Measurements from ENCODE around the gene TBK1.
"Not testable (repeated sequence)": the region's sequence is repeated elsewhere in the genome, so short reads cannot be mapped to it uniquely, and the experiment has no call there.

The TBK1 gene

GRCh38 chr12:64501486-64501885 lies 49.6 kb downstream of the TBK1 start:
- no peak overlapping the region for H3K4me3 ChIP-seq (ENCODE audit: low read length)
- TF ChIP-seq, protein P1, sequence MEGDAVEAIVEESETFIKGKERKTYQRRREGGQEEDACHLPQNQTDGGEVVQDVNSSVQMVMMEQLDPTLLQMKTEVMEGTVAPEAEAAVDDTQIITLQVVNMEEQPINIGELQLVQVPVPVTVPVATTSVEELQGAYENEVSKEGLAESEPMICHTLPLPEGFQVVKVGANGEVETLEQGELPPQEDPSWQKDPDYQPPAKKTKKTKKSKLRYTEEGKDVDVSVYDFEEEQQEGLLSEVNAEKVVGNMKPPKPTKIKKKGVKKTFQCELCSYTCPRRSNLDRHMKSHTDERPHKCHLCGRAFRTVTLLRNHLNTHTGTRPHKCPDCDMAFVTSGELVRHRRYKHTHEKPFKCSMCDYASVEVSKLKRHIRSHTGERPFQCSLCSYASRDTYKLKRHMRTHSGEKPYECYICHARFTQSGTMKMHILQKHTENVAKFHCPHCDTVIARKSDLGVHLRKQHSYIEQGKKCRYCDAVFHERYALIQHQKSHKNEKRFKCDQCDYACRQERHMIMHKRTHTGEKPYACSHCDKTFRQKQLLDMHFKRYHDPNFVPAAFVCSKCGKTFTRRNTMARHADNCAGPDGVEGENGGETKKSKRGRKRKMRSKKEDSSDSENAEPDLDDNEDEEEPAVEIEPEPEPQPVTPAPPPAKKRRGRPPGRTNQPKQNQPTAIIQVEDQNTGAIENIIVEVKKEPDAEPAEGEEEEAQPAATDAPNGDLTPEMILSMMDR (IDR thresholded peaks at IDR 0.05; ENCODE audit: insufficient read depth, low read depth, low read length, missing control alignments): no peak
- DNase-seq (ENCODE audit: low read depth): no peak

DNA sequence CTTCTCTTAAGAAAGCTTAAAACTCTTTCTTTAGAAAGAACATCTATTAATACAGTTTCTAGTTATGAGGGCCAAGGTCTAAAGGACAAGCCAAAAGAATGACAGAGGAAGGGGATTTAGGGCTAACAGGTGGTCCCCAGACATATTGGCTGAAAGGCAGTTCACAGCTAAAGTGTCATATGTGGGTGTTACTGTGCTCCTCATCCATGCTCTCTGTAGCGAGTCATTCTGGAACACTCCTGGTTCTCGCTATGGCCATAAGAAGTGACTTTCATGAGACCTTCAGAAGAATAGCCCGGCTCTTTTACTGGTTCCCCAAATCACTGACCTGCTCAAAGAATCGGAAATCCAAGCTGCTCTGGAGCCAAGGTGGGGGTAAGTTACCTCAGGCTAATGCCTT lies 55.0 kb downstream of the TBK1 start:
- TF ChIP-seq, protein P1 (IDR thresholded peaks at IDR 0.05; ENCODE audit: insufficient read depth, low read depth, low read length, missing control alignments): no peak
- no peak for DNase-seq (ENCODE audit: low read depth)

DNA sequence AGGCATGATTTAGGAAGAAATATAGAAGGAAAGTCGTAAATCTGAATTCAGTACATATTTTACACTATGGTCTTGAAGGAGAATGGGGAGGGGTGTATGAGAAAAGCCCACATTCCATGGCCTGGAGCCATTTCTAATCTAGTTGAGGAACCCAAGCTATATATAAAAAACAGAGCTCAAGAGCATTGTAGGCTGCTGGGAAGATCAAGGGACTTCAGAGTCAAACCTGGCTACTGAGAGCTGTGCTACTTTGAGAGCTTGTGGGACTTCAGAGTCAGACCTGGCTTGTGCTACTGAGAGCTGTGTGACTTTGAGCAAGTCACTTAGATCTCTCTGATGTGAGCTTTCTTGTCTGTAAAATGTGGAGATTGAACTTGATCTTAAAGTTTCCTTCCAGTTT lies 58.7 kb downstream of the TBK1 start:
- H3K4me3 ChIP-seq (ENCODE audit: low read length): no peak overlapping the region
- no peak for DNase-seq (ENCODE audit: low read depth)
- TF ChIP-seq, protein P1 (IDR thresholded peaks at IDR 0.05; ENCODE audit: insufficient read depth, low read depth, low read length, missing control alignments): no peak

More for the DNA sequence above, 55.0 kb downstream of the TBK1 start:
- H3K4me3 ChIP-seq (ENCODE audit: low read length): no peak overlapping the region

DNA sequence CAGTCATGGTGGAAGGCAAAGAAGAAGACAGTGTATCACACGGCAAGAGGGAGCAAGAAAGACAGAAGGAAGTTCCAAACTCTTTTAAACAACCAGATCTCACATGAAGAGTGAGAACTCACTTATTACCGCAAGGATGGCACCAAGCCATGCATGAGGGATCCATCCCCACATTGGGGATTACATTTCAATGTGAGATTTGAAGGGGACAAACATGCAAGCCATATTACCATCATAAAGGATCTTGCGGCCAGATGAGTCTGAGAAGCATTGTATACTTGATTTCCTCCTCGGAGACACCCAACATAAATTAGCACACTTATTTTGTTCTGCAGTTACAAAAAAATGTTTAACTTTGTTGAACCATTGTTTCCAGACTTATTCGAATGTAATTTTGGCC lies 66.5 kb downstream of the TBK1 start:
- TF ChIP-seq, protein P1 (IDR thresholded peaks at IDR 0.05; ENCODE audit: insufficient read depth, low read depth, low read length, missing control alignments): no peak
- no peak overlapping the region for H3K4me3 ChIP-seq (ENCODE audit: low read length)
- no peak for DNase-seq (ENCODE audit: low read depth)

- no peak for DNase-seq (ENCODE audit: low read depth)
- no peak overlapping the region for H3K4me3 ChIP-seq (ENCODE audit: low read length)
- TF ChIP-seq, protein P1 (IDR thresholded peaks at IDR 0.05; ENCODE audit: insufficient read depth, low read depth, low read length, missing control alignments): no peak
Observed at GRCh38 chr12:64521833-64522232, 69.9 kb downstream of the TBK1 start.

- DNase-seq (ENCODE audit: low read depth): no peak
- TF ChIP-seq, protein P1 (IDR thresholded peaks at IDR 0.05; ENCODE audit: insufficient read depth, low read depth, low read length, missing control alignments): no peak
- H3K4me3 ChIP-seq (ENCODE audit: low read length): no peak overlapping the region
Observed at GRCh38 chr12:64522316-64522715, 70.4 kb downstream of the TBK1 start.

- no peak for DNase-seq (ENCODE audit: low read depth)
- H3K4me3 ChIP-seq (ENCODE audit: low read length): no peak overlapping the region
- TF ChIP-seq, protein P1 (IDR thresholded peaks at IDR 0.05; ENCODE audit: insufficient read depth, low read depth, low read length, missing control alignments): no peak
Observed at GRCh38 chr12:64522807-64523206, 70.9 kb downstream of the TBK1 start.

DNA sequence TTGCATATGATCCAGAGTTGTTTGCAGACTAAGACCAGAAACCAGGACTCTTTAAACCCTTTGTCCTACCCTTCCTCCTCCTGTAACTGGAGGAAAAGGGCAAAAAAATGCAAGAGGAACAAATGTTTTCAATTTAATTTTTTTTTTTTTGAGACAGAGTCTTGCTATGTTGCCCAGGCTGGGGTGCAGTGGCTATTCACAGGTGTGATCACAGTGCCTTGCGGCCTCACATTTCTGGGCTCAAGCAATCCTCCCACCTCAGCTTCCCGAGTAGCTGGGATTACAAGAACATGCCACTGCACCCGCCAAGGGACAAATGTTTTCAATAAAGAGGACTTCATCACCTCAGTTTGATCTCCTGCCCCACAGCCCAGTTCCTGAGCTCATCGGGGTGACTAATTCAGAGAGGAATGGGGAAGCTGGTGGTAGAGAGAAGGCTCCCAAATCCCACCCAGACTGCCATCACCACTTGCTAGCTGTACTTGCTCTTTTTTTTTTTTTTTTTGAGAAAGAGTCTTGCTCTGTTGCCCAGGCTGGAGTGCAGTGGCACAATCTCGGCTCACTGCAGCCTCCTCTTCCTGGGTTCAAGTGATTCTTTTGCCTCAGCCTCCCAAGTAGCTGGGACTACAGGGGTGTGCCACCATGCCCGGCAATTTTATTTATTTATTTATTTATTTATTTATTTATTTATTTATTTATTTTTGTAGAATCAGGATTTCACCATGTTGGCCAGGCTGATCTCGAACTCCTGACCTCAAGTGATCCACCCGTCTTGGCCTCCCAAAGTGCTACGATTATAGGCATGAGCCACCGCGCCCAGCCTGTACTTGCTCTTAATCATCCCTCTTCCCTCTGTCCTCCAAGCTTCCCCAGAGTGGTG lies 71.9 kb downstream of the TBK1 start:
- H3K4me3 ChIP-seq (ENCODE audit: low read length): not testable (repeated sequence)
- DNase-seq (ENCODE audit: low read depth): peak; percentile 27

Data from epithelial cell of esophagus (primary cell).